HepG2 (cell line): ENCODE measurements around the gene LILRB3. TPM values are rescaled to one million over a fixed set of nuclear protein-coding genes. Genes with fewer than 3 reads are reported as not detected.

Experiments used
- FOSL2 ChIP-seq: sonication (generic); formaldehyde crosslinking; IDR thresholded peaks from 2 replicates; pipeline ENCODE4 v1.4.0; 2020; ENCODE audit warnings: missing genetic modification reagents
- FOXP1 ChIP-seq, 2 experiments: fragments of 450-650 bp in 1 of 2; IDR thresholded peaks; 2 replicates each; pipeline ENCODE4 v1.6.1; 2017 to 2018; ENCODE audit warnings: antibody characterized with exemption in 1 of 2
- JDP2 ChIP-seq: sonication (generic); formaldehyde crosslinking; IDR thresholded peaks from 2 replicates; pipeline ENCODE4 v1.8.1; 2022; ENCODE audit warnings: missing genetic modification reagents, borderline replicate concordance
- NR2F1 ChIP-seq, 2 experiments: fragments of 450-650 bp in 1 of 2; formaldehyde crosslinking in 1 of 2; IDR thresholded peaks; 2 replicates each; pipeline versions ENCODE4 v1.5.0 to v1.6.1; 2016 to 2020; ENCODE audit warnings: mild to moderate bottlenecking in 1 of 2, missing compliant biosample characterization in 1 of 2, missing genetic modification reagents in 1 of 2, moderate library complexity in 1 of 2
- REL ChIP-seq: sonication (generic); formaldehyde crosslinking; conservative IDR thresholded peaks from 2 replicates; pipeline ENCODE4 v1.8.0; 2022; ENCODE audit warnings: mild to moderate bottlenecking, missing genetic modification reagents, moderate library complexity
- SATB2 ChIP-seq: sonication (generic); formaldehyde crosslinking; IDR thresholded peaks from 2 replicates; pipeline ENCODE4 v1.5.0; 2020; ENCODE audit warnings: missing genetic modification reagents
- SIN3A ChIP-seq: IDR thresholded peaks from 2 replicates; pipeline ENCODE4 v1.6.1; 2011; ENCODE audit warnings: low read depth, mild to moderate bottlenecking, control low read depth, low read length, borderline replicate concordance
- SSRP1 ChIP-seq: IDR thresholded peaks from 2 replicates; pipeline ENCODE4 v1.6.1; 2016; ENCODE audit warnings: control low read depth
- STAG1 ChIP-seq: sonication (generic); formaldehyde crosslinking; IDR thresholded peaks from 2 replicates; pipeline ENCODE4 v1.4.0; 2020; ENCODE audit warnings: missing genetic modification reagents
- STAT5B ChIP-seq: sonication (generic); formaldehyde crosslinking; IDR thresholded peaks from 2 replicates; pipeline ENCODE4 v1.4.0; 2020; ENCODE audit warnings: missing genetic modification reagents
- ZBTB42 ChIP-seq: sonication (generic); formaldehyde crosslinking; IDR thresholded peaks from 2 replicates; pipeline ENCODE4 v1.5.0; 2020; ENCODE audit warnings: mild to moderate bottlenecking, missing genetic modification reagents
- ZNF205 ChIP-seq: IDR thresholded peaks from 2 replicates; pipeline ENCODE4 v1.6.1; 2018; ENCODE audit warnings: missing biosample characterization, missing genetic modification reagents
- ZNF350 ChIP-seq: sonication (generic); formaldehyde crosslinking; IDR thresholded peaks from 2 replicates; pipeline ENCODE4 v1.4.0; 2020; ENCODE audit warnings: mild to moderate bottlenecking, low read depth, missing genetic modification reagents, borderline replicate concordance
- ZNF550 ChIP-seq: sonication (generic); formaldehyde crosslinking; IDR thresholded peaks from 2 replicates; pipeline ENCODE4 v1.4.0; 2020; ENCODE audit warnings: mild to moderate bottlenecking, missing genetic modification reagents, borderline replicate concordance
- ZNF616 ChIP-seq: sonication (generic); formaldehyde crosslinking; IDR thresholded peaks from 2 replicates; pipeline ENCODE4 v1.5.0; 2020; ENCODE audit warnings: low read depth, mild to moderate bottlenecking, missing genetic modification reagents
- polyA plus RNA-seq, 8 experiments: library from polyadenylated mRNA; depleted of rRNA in 3 of 8; stranded (reverse) in 7 of 8; unstranded in 1 of 8; fragments of >200 nt; fragmentation: Illumina TruSeq in 4 of 8; extraction: Trizol in 4 of 8; gene quantifications; 2 replicates each; pipeline versions ENCODE4 v1.2.1 to v1.2.3, GENCODE V29; 2011 to 2016; ENCODE audit warnings: low read depth in 4 of 8, missing spikeins in 1 of 8, mixed read lengths in 1 of 8; ENCODE audit not compliant: insufficient read depth in 1 of 8
- total RNA-seq, 5 experiments: library from RNA; depleted of rRNA; stranded (reverse); fragments of >200 nt; fragmentation: Illumina TruSeq; extraction: Trizol; gene quantifications; 2 replicates each; pipeline ENCODE4 v1.2.3, GENCODE V29; 2016; ENCODE audit warnings: low read depth in 1 of 5
- TF ChIP-seq, protein P1 (sequence below): sonication (generic); formaldehyde crosslinking; IDR thresholded peaks from 2 replicates; pipeline ENCODE4 v1.9.0; 2021; ENCODE audit warnings: mild to moderate bottlenecking, missing genetic modification reagents
- TF ChIP-seq, protein P2 (sequence below): sonication (generic); formaldehyde crosslinking; IDR thresholded peaks from 2 replicates; pipeline ENCODE4 v1.4.0; 2020; ENCODE audit warnings: missing genetic modification reagents
- TF ChIP-seq, protein P3 (sequence below): sonication (generic); formaldehyde crosslinking; IDR thresholded peaks from 2 replicates; pipeline ENCODE4 v1.4.0; 2020; ENCODE audit warnings: low read depth, mild to moderate bottlenecking, missing genetic modification reagents

LILRB3 gene
- total and polyA plus RNA-seq, 2 of the 13 experiments (the other 11 are each of a cell fraction or from before 2014, with no cell fraction given): 0.22 TPM; not detected in 1

DNA sequence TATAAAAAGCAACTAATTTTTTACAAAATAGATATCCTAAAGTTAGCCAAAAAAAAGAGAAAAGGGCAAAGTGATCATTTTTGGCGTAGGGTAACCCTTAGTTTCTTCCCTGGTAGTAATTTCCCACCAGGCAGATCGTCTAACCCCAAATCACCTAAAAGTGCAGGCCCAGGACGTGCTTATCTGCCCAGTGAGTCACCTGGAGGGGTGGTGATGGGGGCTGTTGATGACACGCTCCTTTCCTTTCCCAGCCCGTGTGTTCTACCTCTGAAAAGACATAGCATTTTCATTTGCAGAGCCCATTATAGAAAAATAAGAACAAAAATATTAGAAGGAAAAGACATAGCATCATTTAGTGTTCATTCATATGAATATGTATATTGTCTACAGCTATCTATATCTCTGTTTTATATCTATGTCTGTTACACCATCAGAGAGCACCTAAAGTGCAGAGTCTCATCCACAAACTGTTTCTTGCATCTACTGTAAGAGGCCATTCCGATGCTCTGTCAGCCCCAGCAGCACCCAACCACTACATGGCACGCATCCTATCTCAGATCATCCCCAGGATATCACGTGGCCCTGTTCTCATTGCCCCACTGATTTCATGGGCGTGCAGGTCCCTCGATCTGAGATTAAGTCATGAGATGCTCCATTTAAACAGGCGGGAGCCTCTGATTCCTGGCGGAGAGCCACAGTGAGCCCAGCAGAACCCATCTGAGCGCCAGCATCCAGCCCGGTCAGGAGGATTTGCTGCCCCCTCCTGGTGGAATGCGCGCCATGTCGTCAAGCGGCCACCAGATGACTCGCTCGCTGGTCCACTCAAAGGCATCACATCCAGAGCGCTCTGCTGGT, 8.5 kb upstream of the LILRB3 start (continued):
- TF ChIP-seq, protein P1, sequence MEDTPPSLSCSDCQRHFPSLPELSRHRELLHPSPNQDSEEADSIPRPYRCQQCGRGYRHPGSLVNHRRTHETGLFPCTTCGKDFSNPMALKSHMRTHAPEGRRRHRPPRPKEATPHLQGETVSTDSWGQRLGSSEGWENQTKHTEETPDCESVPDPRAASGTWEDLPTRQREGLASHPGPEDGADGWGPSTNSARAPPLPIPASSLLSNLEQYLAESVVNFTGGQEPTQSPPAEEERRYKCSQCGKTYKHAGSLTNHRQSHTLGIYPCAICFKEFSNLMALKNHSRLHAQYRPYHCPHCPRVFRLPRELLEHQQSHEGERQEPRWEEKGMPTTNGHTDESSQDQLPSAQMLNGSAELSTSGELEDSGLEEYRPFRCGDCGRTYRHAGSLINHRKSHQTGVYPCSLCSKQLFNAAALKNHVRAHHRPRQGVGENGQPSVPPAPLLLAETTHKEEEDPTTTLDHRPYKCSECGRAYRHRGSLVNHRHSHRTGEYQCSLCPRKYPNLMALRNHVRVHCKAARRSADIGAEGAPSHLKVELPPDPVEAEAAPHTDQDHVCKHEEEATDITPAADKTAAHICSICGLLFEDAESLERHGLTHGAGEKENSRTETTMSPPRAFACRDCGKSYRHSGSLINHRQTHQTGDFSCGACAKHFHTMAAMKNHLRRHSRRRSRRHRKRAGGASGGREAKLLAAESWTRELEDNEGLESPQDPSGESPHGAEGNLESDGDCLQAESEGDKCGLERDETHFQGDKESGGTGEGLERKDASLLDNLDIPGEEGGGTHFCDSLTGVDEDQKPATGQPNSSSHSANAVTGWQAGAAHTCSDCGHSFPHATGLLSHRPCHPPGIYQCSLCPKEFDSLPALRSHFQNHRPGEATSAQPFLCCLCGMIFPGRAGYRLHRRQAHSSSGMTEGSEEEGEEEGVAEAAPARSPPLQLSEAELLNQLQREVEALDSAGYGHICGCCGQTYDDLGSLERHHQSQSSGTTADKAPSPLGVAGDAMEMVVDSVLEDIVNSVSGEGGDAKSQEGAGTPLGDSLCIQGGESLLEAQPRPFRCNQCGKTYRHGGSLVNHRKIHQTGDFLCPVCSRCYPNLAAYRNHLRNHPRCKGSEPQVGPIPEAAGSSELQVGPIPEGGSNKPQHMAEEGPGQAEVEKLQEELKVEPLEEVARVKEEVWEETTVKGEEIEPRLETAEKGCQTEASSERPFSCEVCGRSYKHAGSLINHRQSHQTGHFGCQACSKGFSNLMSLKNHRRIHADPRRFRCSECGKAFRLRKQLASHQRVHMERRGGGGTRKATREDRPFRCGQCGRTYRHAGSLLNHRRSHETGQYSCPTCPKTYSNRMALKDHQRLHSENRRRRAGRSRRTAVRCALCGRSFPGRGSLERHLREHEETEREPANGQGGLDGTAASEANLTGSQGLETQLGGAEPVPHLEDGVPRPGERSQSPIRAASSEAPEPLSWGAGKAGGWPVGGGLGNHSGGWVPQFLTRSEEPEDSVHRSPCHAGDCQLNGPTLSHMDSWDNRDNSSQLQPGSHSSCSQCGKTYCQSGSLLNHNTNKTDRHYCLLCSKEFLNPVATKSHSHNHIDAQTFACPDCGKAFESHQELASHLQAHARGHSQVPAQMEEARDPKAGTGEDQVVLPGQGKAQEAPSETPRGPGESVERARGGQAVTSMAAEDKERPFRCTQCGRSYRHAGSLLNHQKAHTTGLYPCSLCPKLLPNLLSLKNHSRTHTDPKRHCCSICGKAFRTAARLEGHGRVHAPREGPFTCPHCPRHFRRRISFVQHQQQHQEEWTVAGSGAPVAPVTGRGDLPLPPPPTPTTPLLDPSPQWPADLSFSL: peak; percentile 29; the same call in 1 of the 2 replicates
- TF ChIP-seq ZNF350 (CRISPR knock-in tag) (peak; percentile 73; the same call in 1 of the 2 replicates), ZNF205 (CRISPR knock-in tag) (peak; percentile 96), REL (CRISPR knock-in tag) (peak; percentile 52; the same call in 1 of the 2 replicates), SIN3A (0 out of 2 replicates have a peak, but pooled peaks have one; percentile 38), NR2F1 (CRISPR knock-in tag; IDR thresholded peaks at IDR 0.05) (no peak), JDP2 (CRISPR knock-in tag) (no peak), STAT5B (no peak), SATB2 (CRISPR knock-in tag) (no peak), FOXP1 (IDR thresholded peaks at IDR 0.05) (no peak), FOXP1 (CRISPR knock-in tag; IDR thresholded peaks at IDR 0.05) (no peak), ZBTB42 (no peak), FOSL2 (CRISPR knock-in tag) (peak; percentile 66), STAG1 (CRISPR knock-in tag) (peak; percentile 97), ZNF550 (CRISPR knock-in tag) (no peak), SSRP1 (no peak), ZNF616 (no peak)
- TF ChIP-seq, protein P2, sequence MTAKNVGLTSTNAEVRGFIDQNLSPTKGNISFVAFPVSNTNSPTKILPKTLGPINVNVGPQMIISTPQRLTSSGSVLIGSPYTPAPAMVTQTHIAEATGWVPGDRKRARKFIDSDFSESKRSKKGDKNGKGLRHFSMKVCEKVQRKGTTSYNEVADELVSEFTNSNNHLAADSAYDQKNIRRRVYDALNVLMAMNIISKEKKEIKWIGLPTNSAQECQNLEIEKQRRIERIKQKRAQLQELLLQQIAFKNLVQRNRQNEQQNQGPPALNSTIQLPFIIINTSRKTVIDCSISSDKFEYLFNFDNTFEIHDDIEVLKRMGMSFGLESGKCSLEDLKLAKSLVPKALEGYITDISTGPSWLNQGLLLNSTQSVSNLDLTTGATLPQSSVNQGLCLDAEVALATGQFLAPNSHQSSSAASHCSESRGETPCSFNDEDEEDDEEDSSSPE: 0 out of 2 replicates have a peak, but pooled peaks have one; percentile 47
- TF ChIP-seq, protein P3, sequence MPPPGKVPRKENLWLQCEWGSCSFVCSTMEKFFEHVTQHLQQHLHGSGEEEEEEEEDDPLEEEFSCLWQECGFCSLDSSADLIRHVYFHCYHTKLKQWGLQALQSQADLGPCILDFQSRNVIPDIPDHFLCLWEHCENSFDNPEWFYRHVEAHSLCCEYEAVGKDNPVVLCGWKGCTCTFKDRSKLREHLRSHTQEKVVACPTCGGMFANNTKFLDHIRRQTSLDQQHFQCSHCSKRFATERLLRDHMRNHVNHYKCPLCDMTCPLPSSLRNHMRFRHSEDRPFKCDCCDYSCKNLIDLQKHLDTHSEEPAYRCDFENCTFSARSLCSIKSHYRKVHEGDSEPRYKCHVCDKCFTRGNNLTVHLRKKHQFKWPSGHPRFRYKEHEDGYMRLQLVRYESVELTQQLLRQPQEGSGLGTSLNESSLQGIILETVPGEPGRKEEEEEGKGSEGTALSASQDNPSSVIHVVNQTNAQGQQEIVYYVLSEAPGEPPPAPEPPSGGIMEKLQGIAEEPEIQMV (CRISPR knock-in tag): peak; percentile 61; the same call in 1 of the 2 replicates
